OCI-LY3 (cell line): ENCODE measurements around the gene DRC1.

Experiments used
- CTCF ChIP-seq: fragments of 200-600, 300-600 bp; sonication (generic); IDR thresholded peaks from 2 replicates; pipeline ENCODE4 v1.5.1; 2014; ENCODE audit warnings: antibody characterized with exemption, low read length, low read depth
- EZH2phosphoT487 ChIP-seq: fragments of 200-600 bp; shearing (Covaris generic); IDR thresholded peaks from 2 replicates; pipeline ENCODE4 v1.6.1; 2018; ENCODE audit warnings: antibody characterized with exemption, mixed run types, low read depth

GRCh38 chr2:26435106-26435505, 33.4 kb downstream of the DRC1 start:
- TF ChIP-seq CTCF (no peak), EZH2phosphoT487 (no peak)
